Activated naive CD4-positive, alpha-beta T cell treated with anti-CD3 and anti-CD28 coated beads, Interleukin-2, amount 50 U/mL, for 24 hours (primary cell): Measurements from ENCODE around the gene RASGRP4.
"Not testable (repeated sequence)": the region's sequence is repeated elsewhere in the genome, so short reads cannot be mapped to it uniquely, and the experiment has no call there.

Experiments
- H3K27ac Mint-ChIP-seq: one replicate; pipeline ENCODE4 v1.8.0; 2021; ENCODE audit warnings: mild to moderate bottlenecking, mixed read lengths
- H3K27me3 Mint-ChIP-seq: one replicate; pipeline ENCODE4 v1.8.0; 2021; ENCODE audit warnings: mixed read lengths
- H3K36me3 Mint-ChIP-seq: one replicate; pipeline ENCODE4 v1.8.0; 2021; ENCODE audit warnings: mixed read lengths
- H3K4me1 Mint-ChIP-seq: one replicate; pipeline ENCODE4 v1.8.0; 2021; ENCODE audit warnings: mixed read lengths
- H3K4me3 Mint-ChIP-seq: one replicate; pipeline ENCODE4 v1.8.0; 2021; ENCODE audit warnings: mild to moderate bottlenecking, mixed read lengths
- H3K9me3 Mint-ChIP-seq: one replicate; pipeline ENCODE4 v1.8.0; 2021; ENCODE audit warnings: mixed read lengths

RASGRP4 gene

DNA sequence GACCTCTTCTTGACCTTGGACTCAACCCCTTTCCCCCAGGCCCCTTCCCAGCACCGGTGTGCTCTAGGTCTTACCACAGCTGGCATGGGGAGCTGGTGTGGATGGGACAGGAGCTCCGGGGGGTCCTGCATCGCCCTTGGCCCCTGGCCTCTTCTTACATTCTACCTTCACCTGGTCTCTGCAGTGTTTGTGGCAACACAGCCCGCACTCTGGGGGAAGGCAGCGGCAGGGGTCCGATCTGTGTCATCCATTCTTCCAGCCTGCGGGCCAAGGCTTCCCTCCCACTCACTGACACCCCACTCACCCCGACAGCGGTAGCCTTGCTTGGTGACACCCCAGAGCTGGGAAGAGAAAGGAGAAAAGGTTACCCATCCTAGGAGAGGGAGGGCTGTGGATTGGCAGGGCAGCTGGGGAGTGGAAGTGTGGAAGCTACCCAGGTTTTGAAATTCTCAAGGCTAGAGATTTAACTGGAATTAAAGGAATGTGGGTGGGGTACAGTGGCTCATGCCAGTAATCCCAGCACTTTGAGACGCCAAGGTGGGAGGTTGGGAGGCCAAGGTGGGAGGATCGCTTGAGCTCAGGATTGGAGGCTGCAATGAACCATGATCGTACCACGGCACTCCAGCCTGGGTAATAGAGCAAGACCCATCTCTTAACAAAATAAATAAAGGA is 14.8 kb downstream of the RASGRP4 start:
- H3K4me1 Mint-ChIP-seq = no peaks in the 10 kb centered on the region
- H3K27me3 Mint-ChIP-seq = no peaks in the 10 kb centered on the region
- H3K4me3 Mint-ChIP-seq = no peak overlapping the region
- H3K36me3 Mint-ChIP-seq = no peaks in the 10 kb centered on the region
- no peak overlapping the region for H3K27ac Mint-ChIP-seq
- no peaks in the 10 kb centered on the region for H3K9me3 Mint-ChIP-seq

DNA sequence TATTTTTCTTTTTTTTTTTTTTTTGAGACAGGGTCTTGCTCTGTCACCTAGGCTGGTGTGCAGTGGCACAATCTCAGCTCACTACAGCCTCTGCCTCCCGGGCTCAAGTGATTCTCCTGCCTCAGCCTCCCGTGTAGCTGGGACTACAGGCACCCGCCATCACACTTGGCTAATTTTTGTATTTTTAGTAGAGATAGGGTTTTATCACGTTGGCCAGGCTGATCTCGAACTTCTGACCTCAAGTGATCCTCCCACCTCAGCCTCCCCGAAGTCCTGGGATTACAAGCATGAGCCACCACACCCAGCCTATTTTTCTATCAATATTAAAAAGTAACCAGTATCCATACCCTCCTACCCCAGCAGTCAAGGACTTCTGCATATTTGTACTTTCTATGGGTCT is 15.6 kb downstream of the RASGRP4 start:
- not testable (repeated sequence) for H3K4me3 Mint-ChIP-seq, H3K4me1 Mint-ChIP-seq, H3K9me3 Mint-ChIP-seq, H3K36me3 Mint-ChIP-seq, H3K27ac Mint-ChIP-seq, H3K27me3 Mint-ChIP-seq

DNA sequence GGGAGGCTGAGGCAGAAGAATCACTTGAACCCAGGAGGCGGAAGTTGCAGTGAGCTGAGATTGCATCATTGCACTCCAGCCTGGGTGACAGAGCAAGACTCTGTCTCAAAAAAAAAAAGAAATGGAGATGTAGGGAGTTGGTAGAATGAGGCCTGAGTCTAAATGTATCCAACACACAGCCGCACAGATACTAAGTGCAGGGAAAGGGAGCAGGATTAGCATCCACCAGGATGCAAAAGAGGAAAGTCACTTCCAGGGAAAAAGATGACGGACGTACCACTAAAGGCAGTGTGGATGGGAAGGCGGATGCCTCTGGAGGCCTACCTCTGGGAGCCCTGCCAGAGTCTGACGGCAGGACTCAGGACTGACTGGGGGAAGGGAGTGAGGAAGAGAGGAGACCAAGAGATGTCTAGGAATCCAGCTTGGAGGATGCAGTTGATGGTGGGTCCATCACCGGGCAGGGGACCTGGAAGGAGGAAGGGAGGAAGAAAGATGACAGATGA is 16.3 kb downstream of the RASGRP4 start:
- Mint-ChIP-seq H3K36me3 (no peaks in the 10 kb centered on the region), H3K27ac (no peak overlapping the region), H3K4me1 (peaks cover 3% of the 10 kb centered on the region), H3K9me3 (no peaks in the 10 kb centered on the region), H3K27me3 (no peaks in the 10 kb centered on the region), H3K4me3 (no peak overlapping the region)

- Mint-ChIP-seq H3K36me3 (no peaks in the 10 kb centered on the region), H3K4me1 (peaks cover 19% of the 10 kb centered on the region), H3K4me3 (peak overlapping the region; percentile 55), H3K27me3 (no peaks in the 10 kb centered on the region), H3K27ac (peak overlapping the region; percentile 17), H3K9me3 (no peaks in the 10 kb centered on the region)
Measured at GRCh38 chr19:38405276-38405675, 20.7 kb downstream of the RASGRP4 start.

- no peak overlapping the region for H3K27ac Mint-ChIP-seq
- H3K9me3 Mint-ChIP-seq = no peaks in the 10 kb centered on the region
- peak overlapping the region; percentile 93 for H3K4me3 Mint-ChIP-seq
- peaks cover 19% of the 10 kb centered on the region for H3K4me1 Mint-ChIP-seq
- H3K27me3 Mint-ChIP-seq = no peaks in the 10 kb centered on the region
- H3K36me3 Mint-ChIP-seq = no peaks in the 10 kb centered on the region
Measured at GRCh38 chr19:38404858-38405257, 21.2 kb downstream of the RASGRP4 start.

- Mint-ChIP-seq H3K36me3 (no peaks in the 10 kb centered on the region), H3K27me3 (no peaks in the 10 kb centered on the region), H3K4me1 (peaks cover 19% of the 10 kb centered on the region), H3K9me3 (no peaks in the 10 kb centered on the region), H3K27ac (peak within 1 kb of the TSS; percentile 95), H3K4me3 (peak within 1 kb of the TSS; percentile 93)
Measured at GRCh38 chr19:38402967-38403674, 22.9 kb downstream of the RASGRP4 start, which contains the start of gene FAM98C. Gene FAM98C, plus strand, starts transcription at chr19:38403093. Its CDS starts 61 bp downstream, at chr19:38403154.

DNA sequence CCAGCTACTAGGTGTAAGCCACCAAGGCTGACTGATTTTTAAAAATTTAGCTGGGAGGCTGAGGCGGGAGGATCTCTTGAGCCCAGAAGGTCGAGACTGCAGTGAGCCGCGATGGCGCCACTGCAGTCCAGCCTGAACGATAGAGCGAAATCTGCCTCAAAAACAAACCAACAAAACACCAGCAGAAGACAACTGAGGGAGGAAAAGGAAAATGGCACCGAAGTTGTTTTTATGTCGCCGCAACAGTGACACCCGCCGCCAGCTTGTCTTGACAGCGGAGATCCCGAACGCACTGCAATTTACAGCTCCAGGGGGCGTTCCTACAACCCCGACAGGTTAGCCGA is 23.4 kb downstream of the RASGRP4 start:
- Mint-ChIP-seq H3K4me3 (peak overlapping the region; percentile 93), H3K27ac (peak overlapping the region; percentile 5), H3K4me1 (peaks cover 19% of the 10 kb centered on the region), H3K9me3 (no peaks in the 10 kb centered on the region), H3K36me3 (no peaks in the 10 kb centered on the region), H3K27me3 (no peaks in the 10 kb centered on the region)

- Mint-ChIP-seq H3K36me3 (no peaks in the 10 kb centered on the region), H3K9me3 (no peaks in the 10 kb centered on the region), H3K4me3 (no peak overlapping the region), H3K27ac (no peak overlapping the region), H3K27me3 (no peaks in the 10 kb centered on the region), H3K4me1 (peaks cover 28% of the 10 kb centered on the region)
Measured at GRCh38 chr19:38401148-38401547, 24.9 kb downstream of the RASGRP4 start.

GRCh38 chr19:38400361-38400760 is 25.7 kb downstream of the RASGRP4 start:
- peak overlapping the region; percentile 30 for H3K4me3 Mint-ChIP-seq
- H3K27me3 Mint-ChIP-seq = no peaks in the 10 kb centered on the region
- no peaks in the 10 kb centered on the region for H3K9me3 Mint-ChIP-seq
- no peaks in the 10 kb centered on the region for H3K36me3 Mint-ChIP-seq
- peaks cover 28% of the 10 kb centered on the region for H3K4me1 Mint-ChIP-seq
- peak overlapping the region; percentile 24 for H3K27ac Mint-ChIP-seq

GRCh38 chr19:38399537-38399936 is 26.5 kb downstream of the RASGRP4 start:
- Mint-ChIP-seq H3K36me3 (no peaks in the 10 kb centered on the region), H3K4me1 (peaks cover 31% of the 10 kb centered on the region), H3K27ac (peak overlapping the region; percentile 71), H3K9me3 (no peaks in the 10 kb centered on the region), H3K27me3 (no peaks in the 10 kb centered on the region), H3K4me3 (no peak overlapping the region)

GRCh38 chr19:38399081-38399480 is 26.9 kb downstream of the RASGRP4 start:
- Mint-ChIP-seq H3K4me1 (peaks cover 31% of the 10 kb centered on the region), H3K36me3 (no peaks in the 10 kb centered on the region), H3K27me3 (no peaks in the 10 kb centered on the region), H3K9me3 (no peaks in the 10 kb centered on the region), H3K4me3 (no peak overlapping the region), H3K27ac (peak overlapping the region; percentile 71)

GRCh38 chr19:38395381-38396114 is 30.5 kb downstream of the RASGRP4 start:
- Mint-ChIP-seq H3K9me3 (no peaks in the 10 kb centered on the region), H3K4me3 (peak overlapping the region; percentile 84), H3K4me1 (peaks cover 28% of the 10 kb centered on the region), H3K27me3 (no peaks in the 10 kb centered on the region), H3K27ac (no peak overlapping the region), H3K36me3 (no peaks in the 10 kb centered on the region)

DNA sequence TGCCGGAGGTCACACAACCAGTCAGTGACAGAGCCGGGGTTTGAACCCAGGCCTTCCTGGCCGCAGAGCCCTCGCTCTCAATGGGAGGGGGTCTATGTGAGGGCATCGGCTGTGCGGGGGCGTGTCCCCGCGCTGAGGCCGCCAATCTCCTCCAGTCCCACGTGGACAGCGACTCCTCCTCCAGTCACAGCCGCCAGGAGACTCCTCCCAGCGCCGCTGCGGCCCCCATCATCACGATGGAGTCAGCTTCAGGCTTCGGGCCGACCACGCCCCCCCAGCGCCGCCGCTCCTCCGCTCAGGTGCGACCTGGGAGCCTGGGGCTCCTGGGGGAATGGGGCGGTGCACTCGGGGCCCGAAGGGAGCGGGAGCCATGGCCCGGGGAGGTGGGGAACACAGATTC is 31.5 kb downstream of the RASGRP4 start:
- no peaks in the 10 kb centered on the region for H3K36me3 Mint-ChIP-seq
- peak overlapping the region; percentile 66 for H3K27ac Mint-ChIP-seq

DNA sequence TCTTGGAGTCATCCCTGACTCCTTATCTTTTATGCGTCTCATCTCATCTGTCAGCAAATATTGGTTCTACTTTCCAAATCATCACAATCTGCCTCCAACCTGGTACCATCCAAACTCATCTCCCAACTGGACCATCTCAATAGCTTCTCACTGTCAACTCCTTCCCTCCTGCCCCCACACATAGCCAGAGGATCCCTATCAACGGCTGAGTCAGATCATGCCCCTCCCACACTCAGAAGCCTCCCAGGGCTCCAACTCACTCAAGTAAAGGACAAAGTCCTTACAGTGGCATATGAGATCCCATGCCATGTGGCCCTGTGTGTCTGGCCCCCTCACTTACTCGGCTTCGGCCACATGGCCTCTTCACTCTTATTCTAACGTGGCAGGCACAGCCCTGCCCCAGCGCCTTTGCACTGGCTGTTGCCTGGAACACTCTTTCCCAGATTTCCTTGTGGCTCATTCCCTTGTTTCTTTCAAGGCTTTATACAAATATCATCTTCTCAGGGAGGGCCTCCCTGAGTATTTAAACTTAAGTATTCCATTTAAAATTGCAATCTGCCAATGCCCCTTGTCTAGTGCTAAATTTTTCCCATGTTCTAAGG is 33.2 kb downstream of the RASGRP4 start:
- no peak overlapping the region for H3K4me3 Mint-ChIP-seq
- no peaks in the 10 kb centered on the region for H3K9me3 Mint-ChIP-seq
- peak overlapping the region; percentile 10 for H3K27ac Mint-ChIP-seq
- H3K36me3 Mint-ChIP-seq = no peaks in the 10 kb centered on the region
- peaks cover 2% of the 10 kb centered on the region for H3K27me3 Mint-ChIP-seq
- H3K4me1 Mint-ChIP-seq = peaks cover 42% of the 10 kb centered on the region

More for the DNA sequence above, 31.5 kb downstream of the RASGRP4 start:
- Mint-ChIP-seq H3K9me3 (no peaks in the 10 kb centered on the region), H3K4me1 (peaks cover 34% of the 10 kb centered on the region), H3K27me3 (no peaks in the 10 kb centered on the region), H3K4me3 (peak overlapping the region; percentile 75)

DNA sequence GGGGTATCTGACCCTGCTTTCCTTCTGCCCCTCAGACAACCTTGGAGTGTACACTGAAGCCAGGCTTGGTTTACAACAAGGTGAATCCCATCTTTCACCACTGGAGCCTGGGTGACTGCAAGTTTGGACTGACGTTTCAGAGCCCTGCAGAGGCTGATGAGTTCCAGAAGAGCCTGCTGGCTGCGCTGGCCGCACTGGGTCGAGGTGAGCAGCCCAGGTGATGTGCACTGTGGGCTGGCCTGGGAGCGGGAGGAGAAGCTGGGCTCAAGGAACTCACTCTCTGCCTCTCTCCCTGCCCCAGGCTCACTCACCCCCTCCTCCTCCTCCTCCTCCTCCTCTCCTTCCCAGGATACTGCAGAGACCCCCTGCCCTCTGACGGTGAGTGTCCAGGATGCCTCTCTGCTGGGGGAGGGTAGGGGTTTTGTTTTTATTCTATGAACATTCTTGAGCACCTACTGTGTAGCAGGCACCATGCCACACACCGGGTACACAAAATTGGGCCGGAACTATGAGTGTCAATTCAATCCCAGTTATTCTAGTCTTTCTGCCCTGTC is 34.0 kb downstream of the RASGRP4 start:
- no peak overlapping the region for H3K4me3 Mint-ChIP-seq
- no peak overlapping the region for H3K27ac Mint-ChIP-seq
- H3K4me1 Mint-ChIP-seq = peaks cover 48% of the 10 kb centered on the region
- H3K27me3 Mint-ChIP-seq = peaks cover 5% of the 10 kb centered on the region
- H3K36me3 Mint-ChIP-seq = peaks cover 3% of the 10 kb centered on the region
- H3K9me3 Mint-ChIP-seq = no peaks in the 10 kb centered on the region
